Measurements from ENCODE around the gene ARHGAP26.
A peak's percentile ranks its signal among the peaks of the same experiment; 100 is the strongest.
"Not testable (repeated sequence)": the region's sequence is repeated elsewhere in the genome, so short reads cannot be mapped to it uniquely, and the experiment has no call there.

ARHGAP26 gene

DNA sequence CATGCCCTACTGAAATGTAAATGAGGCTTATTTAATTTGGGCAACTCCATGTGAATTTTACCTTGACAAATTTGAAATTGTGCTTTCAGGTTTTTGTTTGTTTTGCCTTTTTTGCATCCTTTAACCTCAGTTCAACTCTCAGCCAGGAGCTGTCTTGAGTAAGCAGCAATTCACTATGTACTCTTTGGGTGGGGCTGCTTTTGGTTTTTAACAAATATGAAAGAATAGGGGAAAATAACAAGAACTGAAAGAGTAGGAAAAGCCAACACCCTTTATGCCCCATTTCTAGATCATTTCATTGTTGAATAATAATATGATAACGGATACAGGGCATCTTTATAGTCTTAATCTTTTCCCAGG is 192.0 kb downstream of the ARHGAP26 start:
- TF ChIP-seq JUND (IDR thresholded peaks at IDR 0.05; ENCODE audit: low read depth): no peak
- DNase-seq (ENCODE audit: low read depth in 1 of 2, low spot score in 1 of 2): no peak
- in situ Hi-C loops (cut with HindIII; ENCODE audit: low pct_unique_long_range_greater_than_20kb, low sequenced_read_pairs): no loop called here

DNA sequence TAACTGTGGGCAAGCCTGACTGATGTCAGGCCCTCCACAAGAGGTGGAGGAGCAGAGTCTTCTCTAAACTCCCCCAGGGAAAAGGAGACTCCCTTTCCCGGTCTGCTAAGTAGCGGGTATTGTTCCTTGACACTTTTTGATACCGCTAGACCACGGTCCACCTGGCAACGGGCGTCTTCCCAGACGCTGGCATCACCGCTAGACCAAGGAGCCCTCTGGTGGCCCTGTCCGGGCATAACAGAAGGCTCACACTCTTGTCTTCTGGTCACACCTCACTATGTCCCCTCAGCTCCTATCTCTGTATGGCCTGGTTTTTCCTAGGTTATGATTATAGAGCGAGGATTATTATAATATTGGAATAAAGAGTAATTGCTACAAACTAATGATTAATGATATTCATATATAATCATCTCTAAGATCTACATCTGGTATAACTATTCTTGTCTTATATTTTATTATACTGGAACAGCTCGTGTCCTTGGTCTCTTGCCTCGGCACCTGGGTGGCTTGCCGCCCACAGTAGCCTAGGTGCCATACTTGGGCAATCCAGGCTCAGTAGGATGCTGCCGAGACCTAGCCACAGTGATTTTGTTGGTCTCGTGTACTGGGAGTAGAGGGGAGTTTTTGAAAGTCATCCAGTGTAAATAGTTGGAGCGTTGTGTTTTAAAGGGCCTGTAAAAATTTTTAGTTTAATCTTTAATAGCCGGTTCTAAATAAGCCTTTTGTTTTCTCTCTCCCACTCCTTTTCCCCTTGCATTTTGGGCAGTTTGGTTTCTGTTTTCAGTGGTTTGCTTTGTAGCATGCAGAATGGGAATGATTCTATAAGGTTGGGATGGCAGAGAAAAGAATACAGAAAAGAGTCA is 195.3 kb downstream of the ARHGAP26 start:
- peak in 1 of 2 experiments; percentile 28 for DNase-seq (ENCODE audit: low read depth in 1 of 2, low spot score in 1 of 2)
- in situ Hi-C loops (cut with HindIII; ENCODE audit: low pct_unique_long_range_greater_than_20kb, low sequenced_read_pairs): not testable (repeated sequence)

DNA sequence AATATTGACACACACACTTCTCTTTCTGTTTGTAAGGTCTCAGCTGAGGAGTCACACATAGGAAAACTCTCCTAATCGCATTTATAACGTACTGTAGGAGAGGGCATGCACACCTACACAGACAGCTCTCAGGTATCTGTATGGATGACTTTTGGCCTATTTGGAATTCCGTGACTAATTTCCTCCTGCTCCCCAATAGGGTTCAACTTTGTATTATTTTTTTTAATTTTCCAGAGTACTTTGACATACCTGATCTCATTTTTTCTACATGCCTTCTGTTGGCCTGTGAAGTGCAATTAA is 195.9 kb downstream of the ARHGAP26 start:
- no peak for DNase-seq (ENCODE audit: low read depth in 1 of 2, low spot score in 1 of 2)
- no peak for TF ChIP-seq JUND (IDR thresholded peaks at IDR 0.05; ENCODE audit: low read depth)
- in situ Hi-C loops (cut with HindIII; ENCODE audit: low pct_unique_long_range_greater_than_20kb, low sequenced_read_pairs): no loop called here

DNA sequence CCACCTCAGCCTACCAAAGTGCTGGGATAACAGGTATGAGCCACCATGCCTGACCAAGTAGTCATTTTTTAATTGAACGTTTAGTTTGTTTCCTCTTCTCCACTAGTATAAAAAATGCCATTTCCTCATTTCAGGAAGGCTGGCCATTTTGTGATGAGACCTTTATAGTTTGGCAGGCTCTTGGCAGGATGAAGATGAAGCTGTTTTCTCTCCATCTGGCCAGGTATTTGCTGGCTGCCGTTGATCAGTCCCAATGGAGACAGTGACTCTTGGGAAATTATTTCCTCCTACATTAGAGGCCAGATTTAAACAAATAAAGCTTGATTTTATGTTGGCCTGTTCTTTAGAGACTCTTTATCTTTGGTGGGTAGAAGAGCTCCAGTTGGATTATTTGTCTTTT is 199.0 kb downstream of the ARHGAP26 start:
- DNase-seq (ENCODE audit: low read depth in 1 of 2, low spot score in 1 of 2): no peak
- TF ChIP-seq JUND (IDR thresholded peaks at IDR 0.05; ENCODE audit: low read depth): no peak
- in situ Hi-C loops (cut with HindIII; ENCODE audit: low pct_unique_long_range_greater_than_20kb, low sequenced_read_pairs): no loop called here

DNA sequence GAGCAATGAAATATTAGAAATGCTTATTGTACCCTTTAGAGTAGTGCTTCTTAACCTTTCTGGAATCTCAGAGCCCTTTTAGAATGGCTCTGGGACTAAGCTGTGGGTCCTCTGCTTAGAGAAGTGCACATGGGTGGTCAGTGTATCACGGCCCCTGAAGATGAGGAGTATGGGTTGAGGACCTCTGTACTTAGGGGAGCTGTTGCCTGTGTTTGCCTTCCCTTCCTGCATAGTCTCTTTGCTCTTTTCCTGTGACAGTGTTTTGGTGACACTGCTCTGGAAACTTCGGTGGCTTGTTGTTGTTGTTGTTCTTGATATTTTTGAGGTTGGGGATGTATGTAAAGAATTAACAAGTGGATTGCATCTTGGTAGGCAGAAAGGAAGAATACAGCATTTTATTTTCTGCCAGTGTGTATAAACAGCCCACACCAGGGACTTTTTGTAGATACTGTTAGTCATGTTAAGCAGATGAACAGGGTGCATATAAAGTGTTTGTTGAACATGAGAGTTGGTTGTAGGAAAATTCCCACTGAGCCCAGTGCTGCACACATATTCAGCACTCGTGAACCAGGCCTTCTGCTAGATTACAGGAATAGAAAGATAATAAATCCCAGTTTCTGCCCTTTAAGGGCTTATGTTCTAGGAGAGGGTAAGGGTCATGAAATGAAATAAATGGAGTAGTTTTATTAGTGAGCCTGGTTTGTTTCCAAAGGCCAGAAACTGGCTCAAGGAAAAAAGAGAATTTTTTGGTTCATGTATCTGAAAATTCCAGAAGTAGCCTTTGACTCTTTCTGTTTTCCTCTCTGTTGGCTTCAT is 199.7 kb downstream of the ARHGAP26 start:
- DNase-seq (ENCODE audit: low read depth in 1 of 2, low spot score in 1 of 2): no peak
- in situ Hi-C loops (cut with HindIII; ENCODE audit: low pct_unique_long_range_greater_than_20kb, low sequenced_read_pairs): no loop called here
- no peak for TF ChIP-seq JUND (IDR thresholded peaks at IDR 0.05; ENCODE audit: low read depth)

DNA sequence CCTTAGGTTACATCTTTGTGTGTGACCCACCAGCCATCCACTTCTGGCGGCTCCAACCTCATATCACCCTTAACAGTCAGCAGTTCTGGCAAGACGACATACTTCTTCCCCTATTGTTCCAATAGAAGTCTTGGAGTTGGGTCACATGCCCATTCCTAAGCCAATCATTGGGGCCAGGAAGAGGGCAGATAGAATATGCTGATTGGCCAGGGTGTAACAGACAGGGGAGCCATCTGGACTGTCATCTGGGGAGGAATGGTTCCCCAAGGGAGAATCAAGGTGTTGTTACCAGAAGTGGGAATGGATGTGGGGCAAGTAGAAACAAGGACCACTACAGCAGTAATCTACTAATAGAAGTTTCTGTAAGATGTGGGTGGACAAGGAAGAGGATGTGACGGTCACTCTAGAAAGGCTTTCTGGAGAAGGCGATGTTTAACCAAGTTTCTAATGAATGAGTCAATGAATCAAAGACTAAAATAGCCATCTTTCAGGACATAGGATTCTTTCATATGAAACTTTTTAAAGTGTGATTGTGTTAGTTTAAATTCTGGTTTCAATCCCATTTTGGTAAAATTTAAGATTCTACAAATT is 200.4 kb downstream of the ARHGAP26 start:
- in situ Hi-C loops (cut with HindIII; ENCODE audit: low pct_unique_long_range_greater_than_20kb, low sequenced_read_pairs): no loop called here
- TF ChIP-seq JUND (IDR thresholded peaks at IDR 0.05; ENCODE audit: low read depth): no peak
- DNase-seq (ENCODE audit: low read depth in 1 of 2, low spot score in 1 of 2): no peak

DNA sequence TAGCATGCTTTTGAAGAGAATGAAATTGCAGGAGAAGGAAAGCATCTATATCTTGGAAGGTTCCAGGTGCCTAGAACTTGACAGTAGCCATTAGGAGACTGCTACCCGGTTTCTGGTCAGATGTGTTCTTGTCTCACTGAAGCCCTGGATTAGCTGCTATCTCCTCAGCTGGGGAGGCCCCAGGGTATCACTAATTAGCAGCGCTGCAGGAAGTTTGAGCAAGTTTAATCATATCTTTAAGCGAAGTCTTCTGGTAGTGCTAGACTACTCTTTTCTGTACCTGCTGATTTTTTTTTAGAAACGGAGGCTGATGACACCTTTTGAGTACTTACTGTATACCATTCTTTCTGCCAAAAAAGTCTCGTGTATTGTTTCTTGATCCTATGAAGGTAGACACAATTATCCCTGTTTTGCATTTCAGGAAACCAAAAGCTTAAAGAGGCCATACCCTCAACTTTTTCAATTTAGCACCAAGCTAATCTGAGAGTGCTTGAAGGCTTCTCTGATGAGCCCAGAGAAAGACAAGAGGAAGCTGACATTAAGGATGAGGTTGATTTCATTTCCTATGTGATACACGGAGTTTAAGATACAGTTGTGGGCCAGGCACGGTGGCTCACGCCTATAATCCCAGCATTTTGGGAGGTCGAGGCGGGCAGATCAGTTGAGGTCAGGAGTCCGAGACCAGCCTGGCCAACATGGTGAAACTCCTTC is 201.3 kb downstream of the ARHGAP26 start:
- no peak for DNase-seq (ENCODE audit: low read depth in 1 of 2, low spot score in 1 of 2)
- no peak for TF ChIP-seq JUND (IDR thresholded peaks at IDR 0.05; ENCODE audit: low read depth)
- in situ Hi-C loops (cut with HindIII; ENCODE audit: low pct_unique_long_range_greater_than_20kb, low sequenced_read_pairs): no loop called here

DNA sequence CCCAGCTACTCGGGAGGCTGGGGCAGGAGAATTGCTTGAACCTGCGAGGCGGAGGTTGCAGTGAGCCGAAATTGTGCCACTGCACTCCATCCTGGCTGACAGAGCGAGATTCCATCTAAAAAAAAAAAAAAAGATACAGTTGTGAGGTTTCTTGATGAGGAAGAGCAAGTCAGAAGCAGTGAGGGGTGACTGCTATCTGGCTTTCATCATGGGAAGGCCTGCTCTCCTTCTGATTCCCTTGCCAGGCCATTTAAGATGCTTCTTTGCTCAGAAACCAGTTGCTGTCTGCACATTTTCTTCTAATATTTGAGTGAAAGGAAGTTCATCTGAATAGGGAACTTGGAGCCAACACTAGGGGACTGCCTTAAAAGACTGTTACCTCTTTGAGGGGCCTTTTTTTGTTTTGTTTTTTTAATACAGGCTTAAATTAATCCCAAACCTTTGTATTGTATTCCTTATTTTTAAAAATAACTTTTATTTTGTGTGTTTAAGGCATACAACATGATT is 201.9 kb downstream of the ARHGAP26 start:
- in situ Hi-C loops (cut with HindIII; ENCODE audit: low pct_unique_long_range_greater_than_20kb, low sequenced_read_pairs): no loop called here
- no peak for TF ChIP-seq JUND (IDR thresholded peaks at IDR 0.05; ENCODE audit: low read depth)
- DNase-seq (ENCODE audit: low read depth in 1 of 2, low spot score in 1 of 2): no peak

DNA sequence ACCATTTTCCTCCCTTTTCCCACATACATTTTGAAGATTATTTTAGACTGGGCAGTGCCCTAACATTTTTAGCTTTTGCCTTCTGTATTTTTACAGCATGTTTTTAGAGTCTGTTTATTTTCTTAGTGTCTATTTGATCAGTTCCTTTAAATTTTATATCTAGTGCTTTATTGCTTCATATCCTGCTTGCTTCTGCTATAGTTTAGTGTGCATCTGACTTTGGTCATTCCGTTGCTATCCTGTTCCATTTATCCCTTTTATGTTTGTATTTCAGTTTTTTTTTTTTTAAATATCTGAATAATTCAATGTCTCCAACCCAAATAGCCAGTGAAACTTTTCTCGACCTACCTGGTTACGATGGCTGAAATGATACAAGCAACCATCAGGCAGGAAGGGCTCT is 203.8 kb downstream of the ARHGAP26 start:
- in situ Hi-C loops (cut with HindIII; ENCODE audit: low pct_unique_long_range_greater_than_20kb, low sequenced_read_pairs): no loop called here
- TF ChIP-seq JUND (IDR thresholded peaks at IDR 0.05; ENCODE audit: low read depth): no peak
- DNase-seq (ENCODE audit: low read depth in 1 of 2, low spot score in 1 of 2): no peak

DNA sequence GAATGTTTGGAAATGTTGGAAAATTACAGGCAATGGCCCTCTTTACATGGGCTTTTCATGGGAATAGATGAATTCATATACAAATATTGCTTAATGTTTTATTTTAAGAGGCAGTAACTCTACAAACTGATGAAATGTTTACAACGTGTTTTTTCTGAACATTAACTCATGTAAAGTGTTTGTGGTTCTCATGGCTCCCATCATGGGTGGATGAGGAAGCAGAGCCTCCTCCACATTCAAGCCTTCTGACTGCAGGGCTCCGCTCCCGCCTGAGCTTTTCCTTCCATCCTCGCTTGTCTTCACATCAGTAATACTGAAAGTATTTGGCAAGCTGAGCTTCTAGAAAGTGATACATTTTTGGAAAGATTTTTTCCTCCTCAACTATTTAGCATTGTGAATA is 204.2 kb downstream of the ARHGAP26 start:
- no peak for TF ChIP-seq JUND (IDR thresholded peaks at IDR 0.05; ENCODE audit: low read depth)
- DNase-seq (ENCODE audit: low read depth in 1 of 2, low spot score in 1 of 2): no peak
- in situ Hi-C loops (cut with HindIII; ENCODE audit: low pct_unique_long_range_greater_than_20kb, low sequenced_read_pairs): no loop called here

DNA sequence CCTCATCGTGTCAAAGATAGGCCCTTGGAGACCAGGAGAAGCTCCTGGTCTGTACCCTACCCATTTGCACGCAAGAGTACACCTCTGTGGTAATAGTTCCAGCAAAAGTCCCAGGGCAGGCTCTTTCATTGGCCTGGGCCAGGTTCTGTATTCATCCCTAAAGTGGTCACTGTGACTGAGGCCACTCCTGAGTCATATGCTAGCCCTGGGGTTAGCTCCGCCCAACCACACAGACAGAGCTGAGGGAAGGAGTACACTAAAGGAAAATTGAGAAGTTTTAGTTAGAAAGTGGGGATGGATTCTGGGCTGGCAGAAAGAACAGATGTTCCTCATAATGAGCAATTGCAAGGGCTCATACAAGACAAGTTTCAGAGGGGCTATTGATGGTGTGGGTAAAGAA is 206.7 kb downstream of the ARHGAP26 start:
- no peak for DNase-seq (ENCODE audit: low read depth in 1 of 2, low spot score in 1 of 2)
- in situ Hi-C loops (cut with HindIII; ENCODE audit: low pct_unique_long_range_greater_than_20kb, low sequenced_read_pairs): no loop called here
- no peak for TF ChIP-seq JUND (IDR thresholded peaks at IDR 0.05; ENCODE audit: low read depth)

DNA sequence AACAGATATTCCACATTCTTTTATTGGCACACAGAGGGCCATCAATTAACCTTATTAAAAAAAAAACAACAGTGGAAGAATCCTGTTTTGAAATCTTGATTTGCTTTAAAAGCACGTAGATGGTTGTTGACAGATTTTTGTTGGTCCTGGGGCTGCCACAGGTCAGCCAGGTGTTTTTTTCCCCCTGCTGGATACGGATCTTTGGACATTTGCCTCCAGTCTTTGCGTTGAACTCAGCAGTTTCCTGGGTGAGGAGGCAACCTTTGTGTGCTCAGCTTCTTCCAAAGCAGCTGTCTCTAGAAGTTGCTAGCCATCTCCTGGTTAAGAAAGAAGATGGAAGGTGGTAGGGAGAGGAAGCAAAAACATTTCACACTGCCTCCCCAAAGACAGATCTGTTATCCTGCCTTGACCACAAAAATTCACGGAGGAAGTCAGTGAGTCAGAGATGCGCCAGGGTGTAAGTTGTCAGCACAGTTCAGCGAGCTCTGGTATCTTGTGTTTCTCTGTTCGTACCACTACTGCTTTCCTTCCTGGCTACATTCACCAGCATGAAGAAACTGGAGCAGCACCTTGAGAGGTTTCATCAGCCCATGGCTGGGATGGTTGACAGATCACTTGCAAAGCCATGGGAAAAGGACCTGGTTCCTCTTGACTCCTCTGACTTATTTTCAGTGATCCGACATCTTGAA is 207.3 kb downstream of the ARHGAP26 start:
- DNase-seq (ENCODE audit: low read depth in 1 of 2, low spot score in 1 of 2): peak in 1 of 2 experiments; percentile 39
- in situ Hi-C loops (cut with HindIII; ENCODE audit: low pct_unique_long_range_greater_than_20kb, low sequenced_read_pairs): no loop called here
- TF ChIP-seq JUND (IDR thresholded peaks at IDR 0.05; ENCODE audit: low read depth): no peak

All from T47D (cell line).